COLO668 (cell line): Measurements from ENCODE around the gene CD8A.

Source experiments
- DNase-seq: peaks from one replicate; lab custom pipeline; 2025; ENCODE audit not compliant: unreplicated experiment; lab: John Stamatoyannopoulos, UW

The CD8A gene

GRCh38 chr2:86809481-86810121 is 18.9 kb upstream of the CD8A start:
- no peak for DNase-seq

GRCh38 chr2:86808315-86809161 is 17.8 kb upstream of the CD8A start:
- DNase-seq = peak; percentile 86

DNA sequence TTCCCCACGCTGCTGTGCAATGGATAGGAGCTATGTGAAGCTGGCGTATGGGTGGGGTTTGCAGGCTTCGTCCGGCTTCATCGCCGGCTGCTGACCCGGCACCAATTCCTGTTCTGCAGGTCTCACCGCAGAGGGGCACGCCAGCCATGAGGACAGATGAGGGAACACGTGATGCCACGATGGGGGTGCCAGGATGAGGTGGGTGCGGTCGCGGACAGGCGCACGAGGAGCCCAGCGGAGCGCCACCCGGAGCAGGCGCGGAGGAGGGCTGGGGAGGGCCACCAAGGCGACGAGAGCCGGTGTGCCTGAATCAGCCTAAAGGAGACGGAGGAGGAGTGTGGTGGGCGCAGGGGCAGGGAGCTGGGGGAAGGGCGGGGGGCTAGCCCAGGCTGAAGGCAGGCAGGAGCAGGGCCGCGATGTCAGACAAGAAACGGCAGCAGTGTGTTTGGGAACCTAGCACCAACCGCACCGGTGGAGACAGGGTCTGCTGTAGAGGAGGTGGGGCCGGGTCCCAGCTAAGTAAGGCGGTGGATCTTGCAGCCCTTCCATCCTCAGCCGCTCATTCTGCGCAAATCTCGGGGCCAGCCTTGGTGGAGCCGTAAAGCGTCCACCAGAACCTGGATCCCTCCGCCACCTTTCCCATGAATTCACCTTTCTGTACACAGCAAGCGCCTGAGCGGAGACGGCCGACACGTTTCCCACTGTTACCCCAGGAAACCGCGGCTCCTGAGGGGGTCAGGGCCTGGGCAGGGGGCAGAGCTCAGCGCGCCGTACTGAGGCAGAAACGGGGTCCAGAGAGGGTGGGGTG is 17.0 kb upstream of the CD8A start:
- peak; percentile 53 for DNase-seq

DNA sequence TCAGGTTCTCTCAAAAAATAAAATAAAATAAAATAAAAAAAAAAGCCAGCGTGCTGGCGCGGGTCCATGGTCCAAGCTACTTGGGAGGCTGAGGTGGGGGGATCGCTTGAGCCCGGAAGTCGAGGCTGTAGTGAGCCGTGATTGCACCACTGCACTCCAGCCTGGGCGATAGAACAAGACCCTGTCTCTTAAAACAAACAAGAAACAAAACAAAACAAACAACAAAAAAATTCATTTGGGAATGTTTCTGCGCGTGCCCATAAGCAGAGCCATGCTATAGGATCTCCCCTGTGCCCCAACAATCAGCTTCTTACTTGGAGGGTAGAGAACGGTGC is 16.4 kb upstream of the CD8A start:
- no peak for DNase-seq

GRCh38 chr2:86806059-86806857 is 15.5 kb upstream of the CD8A start:
- DNase-seq = no peak

DNA sequence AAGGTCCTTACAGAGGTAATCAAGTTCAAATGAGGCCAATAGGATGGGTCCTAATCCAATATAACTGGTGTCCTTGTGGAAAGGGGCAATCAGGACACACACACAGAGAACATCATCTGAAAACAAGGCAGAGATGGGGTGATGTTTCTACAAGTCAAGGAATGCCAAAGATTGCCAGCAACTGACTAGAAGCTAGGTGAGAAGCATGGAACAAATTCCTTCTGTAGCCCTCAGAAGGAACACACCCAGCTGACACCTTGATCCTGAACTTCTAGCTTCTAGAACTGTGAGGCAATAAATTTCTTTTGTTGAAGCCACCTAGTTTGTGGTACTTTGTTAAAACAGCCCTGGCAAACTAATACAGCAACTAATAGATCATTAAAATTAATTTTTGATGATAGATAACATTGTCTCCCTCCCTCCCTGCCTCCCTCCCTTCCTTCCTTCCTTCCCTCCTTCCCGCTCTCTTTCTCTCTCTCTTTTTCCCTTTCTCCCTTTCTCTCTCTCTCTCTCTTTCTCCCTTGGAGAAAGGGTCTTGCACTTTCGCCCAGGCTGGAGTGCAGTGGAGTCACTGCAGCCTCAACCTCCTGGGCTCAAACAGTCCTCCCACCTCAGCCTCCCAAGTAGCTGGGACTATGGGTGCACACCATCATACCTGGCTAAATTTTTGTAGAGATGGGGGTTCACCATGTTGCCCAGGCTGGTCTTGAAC is 10.3 kb upstream of the CD8A start:
- no peak for DNase-seq

GRCh38 chr2:86794861-86795260 is 4.1 kb upstream of the CD8A start:
- DNase-seq = no peak

DNA sequence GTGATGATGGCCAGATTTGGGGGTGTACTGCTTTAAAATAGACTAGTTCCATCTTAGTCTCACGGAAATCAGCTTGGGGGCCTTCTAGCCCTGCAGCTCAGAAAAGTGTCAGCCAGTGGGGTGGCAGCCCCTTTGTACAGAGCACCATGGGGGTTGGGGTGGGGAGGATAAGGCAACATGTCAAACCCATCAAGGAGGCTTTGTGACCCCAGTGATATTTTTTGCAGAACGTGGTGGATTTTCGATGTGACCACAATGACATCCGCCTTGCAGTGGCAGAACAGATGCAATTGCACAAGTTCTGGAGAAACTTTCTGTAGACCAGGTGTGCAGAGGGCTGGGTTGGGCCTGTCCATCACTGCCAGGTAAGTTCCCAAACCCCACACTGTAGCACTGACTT is 3.0 kb upstream of the CD8A start:
- DNase-seq = no peak

DNA sequence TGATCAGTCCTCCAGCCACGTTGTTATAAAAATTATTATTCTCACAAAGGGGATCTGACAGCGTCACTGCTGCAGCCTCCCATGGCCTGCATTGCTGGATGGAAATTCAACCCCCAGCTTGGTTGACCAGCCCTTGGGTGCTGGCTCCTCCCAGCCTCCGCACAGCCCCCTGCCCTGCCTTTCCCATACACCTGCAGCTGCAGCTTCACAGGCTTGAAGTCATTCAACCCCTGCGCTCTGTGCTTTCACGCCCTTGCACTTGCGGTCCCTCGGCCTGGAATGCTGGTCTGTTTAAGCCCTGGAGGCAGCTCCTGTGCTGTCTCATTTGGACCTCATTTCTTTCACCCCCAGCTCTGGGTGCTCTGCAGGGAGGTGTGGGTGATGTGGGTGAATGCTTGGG is 860 bp upstream of the CD8A start:
- DNase-seq = no peak

- no peak for DNase-seq
These were observed 508 bp downstream of the CD8A start for GRCh38 chr2:86790134-86790675.

GRCh38 chr2:86789687-86790133 is 1.0 kb downstream of the CD8A start:
- DNase-seq = no peak

GRCh38 chr2:86788881-86789686 is 1.6 kb downstream of the CD8A start:
- no peak for DNase-seq

DNA sequence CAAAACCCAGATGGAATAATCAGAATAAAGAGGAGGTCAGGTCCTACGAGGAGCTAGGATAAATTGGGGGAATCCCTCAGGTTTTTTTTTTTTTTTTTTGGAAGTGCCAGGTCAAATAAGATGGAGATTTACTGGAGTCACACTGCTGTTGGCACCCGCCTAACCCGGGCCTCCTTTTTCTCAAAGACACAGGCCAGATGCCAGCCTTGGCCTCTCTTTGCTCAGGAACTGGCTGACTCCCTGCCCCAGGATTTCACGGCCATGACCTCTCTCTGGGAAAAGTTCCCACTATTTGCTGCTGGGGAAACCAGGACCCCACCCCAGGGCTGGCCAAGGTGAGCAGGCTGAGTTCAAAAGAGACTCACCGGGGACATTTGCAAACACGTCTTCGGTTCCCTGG is 2.5 kb downstream of the CD8A start:
- DNase-seq = no peak

GRCh38 chr2:86787736-86788135 is 3.0 kb downstream of the CD8A start:
- DNase-seq = no peak

DNA sequence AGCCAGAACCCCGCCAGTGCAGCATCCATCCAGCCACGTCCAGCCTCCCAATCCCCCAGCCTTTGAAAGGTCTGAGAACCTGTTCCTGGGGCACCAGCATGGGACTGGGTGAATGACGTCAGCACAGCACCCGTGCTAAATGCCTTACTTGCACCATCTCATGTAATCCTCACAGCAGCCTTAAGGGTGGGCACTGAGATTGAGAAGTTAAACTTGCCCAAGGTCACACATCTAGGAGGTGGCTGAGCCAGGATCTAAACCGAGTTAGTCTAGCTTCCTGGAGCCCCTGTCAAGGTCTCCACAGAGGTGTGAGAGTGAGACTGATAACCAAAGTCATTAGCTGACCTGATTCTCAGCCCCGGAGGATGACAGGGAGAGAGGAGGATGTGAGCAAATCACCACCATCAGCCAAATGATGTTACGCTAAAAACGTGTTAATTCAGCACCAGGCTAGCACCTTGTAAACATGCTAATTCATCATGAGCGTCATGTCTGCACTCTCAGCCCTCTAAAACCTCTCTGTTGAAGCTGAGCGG is 4.6 kb downstream of the CD8A start:
- no peak for DNase-seq

DNA sequence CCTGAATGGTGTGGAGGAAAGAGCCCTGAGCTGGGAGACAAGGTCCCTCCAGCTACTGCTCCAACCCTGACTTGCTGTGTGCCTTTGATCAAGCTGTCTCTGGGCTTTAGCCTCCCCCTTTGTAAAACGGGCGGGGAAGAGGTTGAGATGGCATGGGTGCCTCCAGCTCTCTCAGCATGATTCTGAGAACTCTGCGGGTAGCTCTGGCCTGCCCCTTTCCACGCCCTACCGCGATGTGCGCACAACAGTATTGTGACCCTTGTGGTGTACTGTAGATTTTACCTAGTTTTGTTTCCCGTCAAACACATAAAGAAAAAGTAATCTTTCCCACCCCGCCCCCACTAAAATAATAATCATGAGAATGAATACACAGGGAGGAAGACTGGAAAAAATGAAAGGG is 5.3 kb downstream of the CD8A start:
- DNase-seq = no peak

DNA sequence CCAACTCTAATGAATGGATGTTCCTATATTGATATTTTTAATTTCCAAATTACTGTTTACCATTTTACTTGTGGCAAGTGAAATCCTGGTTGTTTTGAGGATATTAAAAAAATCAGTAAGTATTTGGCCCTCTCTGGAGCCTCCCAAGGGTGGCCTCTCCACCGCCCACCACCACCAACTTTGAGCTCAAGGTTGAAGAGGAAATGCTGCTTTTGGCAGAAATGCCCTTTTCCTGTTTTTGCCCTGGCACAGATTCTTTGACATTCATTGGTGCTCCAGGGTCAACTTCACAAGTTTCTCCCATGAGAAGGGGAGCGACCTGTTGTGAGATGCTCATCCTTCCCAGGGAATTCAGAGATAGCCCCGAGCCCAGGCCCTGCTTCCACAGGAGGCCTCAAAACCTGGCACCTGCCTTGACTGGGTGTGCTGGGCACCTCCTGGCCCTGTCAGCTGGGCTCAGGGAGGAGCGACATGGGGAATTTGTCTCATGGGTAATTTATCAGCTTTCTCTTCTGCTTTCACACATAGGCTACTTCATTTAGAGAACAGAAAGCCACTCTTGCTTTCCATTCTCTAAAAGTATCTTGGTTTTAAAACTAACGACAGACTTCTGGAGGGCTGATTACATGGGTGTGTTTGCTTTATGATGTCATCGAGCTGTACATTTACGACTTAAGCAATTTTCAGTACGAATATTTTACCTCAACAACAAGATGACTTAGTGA is 6.9 kb downstream of the CD8A start:
- no peak for DNase-seq

DNA sequence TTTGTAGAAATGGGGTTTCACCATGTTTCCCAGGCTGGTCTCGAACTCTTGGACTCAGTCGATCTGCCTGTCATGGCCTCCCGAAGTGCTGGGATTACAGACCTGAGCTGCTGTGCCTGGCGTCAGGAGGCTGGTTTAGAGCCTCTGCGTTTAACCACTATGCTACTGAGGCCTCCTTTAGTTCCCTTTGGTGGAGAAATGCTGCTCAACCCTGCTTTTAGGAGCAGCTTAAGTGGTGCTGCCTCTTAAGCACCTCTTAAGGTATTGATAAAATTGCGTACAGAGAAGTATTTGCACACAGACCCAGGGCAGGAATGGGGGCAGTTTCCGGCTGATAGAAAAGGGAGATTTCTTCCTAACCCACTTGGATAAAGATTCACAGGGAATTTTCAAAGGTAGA is 8.0 kb downstream of the CD8A start:
- DNase-seq = no peak
